T-helper 2 cell treated with Interferon-gamma antibody and Interleukin-4, amounts not matched to agents 100 ng/mL and 5 ng/mL, for 36 hours (primary cell): ENCODE measurements around the gene VSIG8. TPM values are rescaled to one million over a fixed set of nuclear protein-coding genes. Genes with fewer than 3 reads are reported as not detected.

Experiments
- intact Hi-C: fragments of 100-400 bp; cut with micrococcal nuclease; formaldehyde crosslinking; loops from one replicate; pipeline ENCODE4 v1.15.1; 2023
- total RNA-seq: library from RNA; stranded (reverse); gene quantifications from 2 replicates; pipeline ENCODE4 v1.2.3, GENCODE V29; 2022

Gene VSIG8
- total RNA-seq, 1 donor from 2014 or later, result not detected

- intact Hi-C loops, result no loop called here
These were observed 31.7 kb downstream of the VSIG8 start for GRCh38 chr1:159830722-159831121.

- intact Hi-C loops, result no loop called here
These were observed 32.5 kb downstream of the VSIG8 start for GRCh38 chr1:159829822-159830465.

- intact Hi-C loops, result no loop called here
These were observed 33.2 kb downstream of the VSIG8 start for GRCh38 chr1:159829273-159829634.

GRCh38 chr1:159828581-159829272, 33.7 kb downstream of the VSIG8 start:
- intact Hi-C loops, result no loop called here

GRCh38 chr1:159828176-159828575, 34.3 kb downstream of the VSIG8 start:
- intact Hi-C loops, result no loop called here

GRCh38 chr1:159827549-159827948, 34.9 kb downstream of the VSIG8 start:
- intact Hi-C loops, result no loop called here

- intact Hi-C loops, result no loop called here
These were observed 35.4 kb downstream of the VSIG8 start for GRCh38 chr1:159827102-159827490.

GRCh38 chr1:159826441-159827101, 35.9 kb downstream of the VSIG8 start, which contains the start of gene SLAMF8:
Gene SLAMF8, plus strand, starts transcription at chr1:159826873. Its CDS starts 26 bp downstream, at chr1:159826899.
- intact Hi-C loops, result no loop called here

GRCh38 chr1:159825564-159825963, 36.9 kb downstream of the VSIG8 start:
- intact Hi-C loops, result no loop called here

GRCh38 chr1:159823406-159823805, 39.1 kb downstream of the VSIG8 start:
- intact Hi-C loops, result no loop called here

GRCh38 chr1:159821171-159821867, 41.1 kb downstream of the VSIG8 start:
- intact Hi-C loops, result no loop called here

GRCh38 chr1:159817276-159818041, 45.0 kb downstream of the VSIG8 start:
- intact Hi-C loops, result no loop called here

- intact Hi-C loops, result no loop called here
These were observed 46.5 kb downstream of the VSIG8 start for GRCh38 chr1:159815926-159816325.

- intact Hi-C loops, result no loop called here
These were observed 57.5 kb downstream of the VSIG8 start for GRCh38 chr1:159804924-159805323.

Other genes with a start within 250 kb of the VSIG8 start
- not detected in 2 replicates for gene CRP, start 148.1 kb downstream of the VSIG8 start, total RNA-seq
- gene DUSP23, start 81.7 kb downstream of the VSIG8 start, total RNA-seq, result 20.9 and 22.6 TPM in 2 replicates
- gene FCRL6, start 60.3 kb downstream of the VSIG8 start, total RNA-seq, result 0.25 TPM in 1 of 2 replicates, not detected in the other
- gene SLAMF8, start 35.8 kb downstream of the VSIG8 start, total RNA-seq, result 0.68 and 1.1 TPM in 2 replicates
- gene CFAP45, start 37.5 kb upstream of the VSIG8 start, total RNA-seq, result 0.57 and 0.98 TPM in 2 replicates
- gene TAGLN2, start 62.9 kb upstream of the VSIG8 start, total RNA-seq, result 542 and 547 TPM in 2 replicates
- 0.09 TPM in 1 of 2 replicates, not detected in the other for gene IGSF9, start 83.0 kb upstream of the VSIG8 start, total RNA-seq
- not detected in 2 replicates for gene SLAMF9, start 91.6 kb upstream of the VSIG8 start, total RNA-seq
- 7.5 and 7.7 TPM in 2 replicates for gene PIGM, start 169.3 kb upstream of the VSIG8 start, total RNA-seq
- not detected in 2 replicates for gene KCNJ10, start 207.5 kb upstream of the VSIG8 start, total RNA-seq
- not detected in 2 replicates for gene KCNJ9, start 218.9 kb upstream of the VSIG8 start, total RNA-seq
- 37.2 and 39.4 TPM in 2 replicates for gene IGSF8, start 236.0 kb upstream of the VSIG8 start, total RNA-seq